SH-SY5Y (cell line): ENCODE results near the gene GREB1L.

Experiments
- GATA2 ChIP-seq: IDR thresholded peaks from 2 replicates; pipeline ENCODE4 v1.6.1; 2011; ENCODE audit warnings: mild to moderate bottlenecking, low read depth, low read length
- GATA3 ChIP-seq: IDR thresholded peaks from 2 replicates; pipeline ENCODE4 v1.6.1; 2011; ENCODE audit warnings: low read depth, mild to moderate bottlenecking, low read length, moderate library complexity

The GREB1L gene

GRCh38 chr18:21255211-21255610 is 13.2 kb downstream of the GREB1L start:
- TF ChIP-seq GATA3 (no peak), GATA2 (no peak)

DNA sequence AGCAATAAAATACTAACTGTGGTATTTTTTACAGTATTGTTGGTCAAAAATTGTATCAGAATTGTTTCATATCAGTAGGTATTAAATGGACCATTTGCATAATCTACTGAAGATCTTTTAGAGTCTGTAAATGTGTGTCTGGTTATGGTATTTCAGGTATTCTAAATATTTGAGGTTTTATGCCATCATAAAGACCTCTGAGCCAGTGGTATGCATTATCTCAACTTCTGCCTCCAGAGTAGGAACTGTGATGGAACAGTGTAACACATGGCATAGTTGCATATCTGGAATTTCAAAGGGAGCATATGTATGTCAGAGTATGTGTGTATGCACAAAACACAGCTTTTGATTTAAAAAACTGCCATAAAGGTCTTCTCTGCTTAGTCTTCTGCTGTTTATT is 15.4 kb downstream of the GREB1L start:
- no peak for TF ChIP-seq GATA2
- TF ChIP-seq GATA3 = no peak

DNA sequence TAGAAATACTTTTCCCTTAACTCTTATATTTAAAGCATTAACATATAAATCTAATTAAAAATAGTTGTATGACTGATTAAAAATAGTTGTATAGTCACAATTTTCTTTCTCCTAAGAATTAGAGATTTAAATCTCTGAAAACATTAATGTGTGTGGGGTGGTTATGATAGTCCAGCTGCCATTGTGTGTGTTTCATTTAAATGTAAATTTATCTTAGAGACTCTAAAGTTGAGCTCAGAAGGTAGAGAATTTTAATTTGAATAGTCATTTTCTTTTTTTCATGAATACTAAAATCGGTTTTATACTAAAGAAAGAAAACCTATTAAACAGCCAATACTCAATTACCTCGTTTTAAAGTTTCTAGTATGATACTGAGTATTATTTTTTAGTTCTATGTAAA is 18.6 kb downstream of the GREB1L start:
- TF ChIP-seq GATA3 (no peak), GATA2 (no peak)

DNA sequence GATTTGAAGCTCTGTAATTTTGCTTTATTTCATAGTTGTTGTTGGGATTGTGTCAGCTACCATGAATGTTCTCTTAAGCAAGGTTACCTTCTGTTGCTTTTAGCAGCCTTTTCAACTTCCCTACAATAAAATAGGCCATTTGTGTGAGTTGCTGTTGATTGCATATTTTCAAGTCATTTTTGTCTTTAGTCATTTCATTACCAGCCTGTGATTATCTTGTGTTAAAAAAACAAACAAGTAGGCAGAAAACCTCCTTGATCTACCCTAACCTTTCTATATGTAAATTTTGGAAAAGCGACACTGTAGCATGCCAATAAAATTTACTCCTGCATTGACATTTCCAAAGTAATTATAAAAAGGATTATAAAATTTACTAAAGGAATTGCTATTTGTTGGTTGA is 19.3 kb downstream of the GREB1L start:
- TF ChIP-seq GATA3 (no peak), GATA2 (no peak)

DNA sequence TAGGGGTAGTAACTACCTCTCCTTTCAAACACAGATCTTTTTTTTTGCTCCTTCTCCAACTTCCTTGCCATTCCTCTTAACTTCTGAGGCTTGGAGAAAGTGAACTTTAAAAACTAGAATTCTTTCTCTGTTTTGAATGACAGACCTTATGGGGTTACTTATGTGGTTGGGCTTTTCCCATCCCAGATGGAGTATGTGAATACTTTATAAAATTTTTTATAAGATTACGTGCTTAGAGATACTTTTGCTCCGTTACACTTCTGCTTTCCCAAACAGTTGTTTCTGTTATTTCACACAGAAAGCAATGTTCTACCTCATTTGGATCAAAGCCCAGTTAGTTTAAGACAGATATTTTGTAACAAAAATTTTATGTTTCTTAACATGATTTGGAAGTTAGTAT is 20.2 kb downstream of the GREB1L start:
- TF ChIP-seq GATA2 (no peak), GATA3 (no peak)

DNA sequence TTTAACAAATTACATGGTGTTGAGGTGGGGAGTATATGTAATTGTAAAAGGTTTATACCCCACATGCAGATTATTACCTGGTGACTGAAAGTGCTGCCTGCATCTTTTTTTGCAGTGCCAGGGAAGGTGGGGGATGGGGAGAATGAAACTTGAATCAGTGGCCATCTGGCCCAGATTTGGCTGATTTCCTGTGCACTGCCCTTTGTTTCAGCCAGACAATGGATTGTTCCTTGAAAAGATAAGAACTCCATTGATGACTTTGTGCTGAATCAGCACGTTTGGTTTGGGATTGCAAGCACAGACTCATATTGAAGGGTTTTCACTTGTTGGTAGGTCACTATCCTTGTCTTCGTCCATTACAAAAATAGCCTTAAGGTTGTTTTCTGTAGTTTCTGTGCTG is 20.9 kb downstream of the GREB1L start:
- TF ChIP-seq GATA3 = no peak
- TF ChIP-seq GATA2 = no peak

GRCh38 chr18:21264651-21265050 is 22.6 kb downstream of the GREB1L start:
- TF ChIP-seq GATA3 (no peak), GATA2 (no peak)

DNA sequence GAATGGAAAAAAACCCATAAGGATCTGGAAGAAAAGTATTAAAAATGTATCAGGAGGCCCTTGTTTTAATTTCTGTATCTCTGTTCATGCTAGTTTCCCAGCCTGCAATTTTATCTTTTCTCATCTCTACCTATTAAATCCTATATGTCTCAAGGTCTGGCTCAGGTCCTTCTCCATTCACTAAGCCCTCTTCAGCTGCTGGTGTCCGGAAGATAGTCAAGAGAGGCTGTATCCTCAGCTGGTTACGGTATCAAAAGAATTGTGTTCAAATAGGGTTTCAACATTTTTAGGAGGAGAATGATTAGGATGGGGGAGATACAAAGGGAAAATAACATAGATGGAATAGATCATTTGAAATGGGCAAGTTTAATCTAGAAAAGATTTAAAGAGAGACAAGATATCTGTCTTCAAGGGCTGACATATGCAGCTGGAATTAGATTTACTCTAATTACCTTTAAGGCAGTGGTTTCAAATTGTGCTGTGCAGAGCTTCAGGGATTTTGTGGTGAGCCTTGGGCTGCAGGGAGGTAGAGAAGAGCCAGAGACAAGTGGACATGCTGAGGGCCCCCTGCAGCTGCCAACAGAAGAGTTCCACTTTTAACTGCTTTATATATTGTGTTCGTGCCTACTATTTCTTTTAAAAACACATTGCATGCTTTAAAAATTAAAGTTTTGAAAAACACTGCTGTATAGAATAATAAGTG is 24.1 kb downstream of the GREB1L start:
- no peak for TF ChIP-seq GATA2
- no peak for TF ChIP-seq GATA3

GRCh38 chr18:21267400-21267799 is 25.4 kb downstream of the GREB1L start:
- TF ChIP-seq GATA2 (no peak), GATA3 (no peak)

DNA sequence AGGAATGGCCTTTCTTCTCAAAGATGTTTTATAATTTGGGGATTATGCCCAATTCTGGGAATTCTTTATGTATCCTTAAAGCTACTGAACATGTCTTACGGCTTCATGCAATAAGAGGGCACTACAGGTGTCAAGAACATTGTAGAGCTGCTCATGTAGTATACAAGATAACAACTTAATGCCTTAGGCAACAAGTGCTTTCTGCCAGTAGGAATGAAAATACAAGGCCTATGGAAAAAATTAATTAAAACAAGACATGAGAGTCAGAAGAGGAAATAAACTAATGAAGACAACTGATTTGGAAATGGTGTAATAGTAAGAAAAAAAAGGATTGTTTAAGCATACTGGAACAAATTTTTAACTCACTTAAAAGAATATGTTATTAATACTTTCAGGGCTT is 27.3 kb downstream of the GREB1L start:
- TF ChIP-seq GATA2 = no peak
- no peak for TF ChIP-seq GATA3

- no peak for TF ChIP-seq GATA2
- no peak for TF ChIP-seq GATA3
These were observed 28.4 kb downstream of the GREB1L start for GRCh38 chr18:21270453-21270852.

- TF ChIP-seq GATA3 (no peak), GATA2 (no peak)
These were observed 30.1 kb downstream of the GREB1L start for GRCh38 chr18:21272016-21272579.

DNA sequence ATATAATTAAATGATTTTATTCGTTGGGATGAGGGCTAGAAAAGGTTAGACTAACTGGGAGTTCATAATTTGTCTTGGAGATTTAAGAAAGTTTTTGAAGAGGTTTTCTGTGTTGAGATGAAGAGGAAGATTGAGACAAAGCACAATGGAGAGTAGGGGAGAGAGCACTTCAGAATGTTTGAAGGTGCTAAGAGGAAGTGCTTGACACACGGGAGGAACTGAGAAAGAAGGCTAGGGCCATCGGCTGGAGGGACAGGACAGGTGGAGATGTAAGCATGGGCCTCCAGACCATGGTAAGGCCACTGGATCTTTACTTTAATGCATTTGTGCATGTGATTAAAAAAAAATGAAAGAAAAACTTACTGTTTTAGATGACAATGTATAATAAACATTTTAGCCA is 31.5 kb downstream of the GREB1L start:
- no peak for TF ChIP-seq GATA3
- TF ChIP-seq GATA2 = no peak

DNA sequence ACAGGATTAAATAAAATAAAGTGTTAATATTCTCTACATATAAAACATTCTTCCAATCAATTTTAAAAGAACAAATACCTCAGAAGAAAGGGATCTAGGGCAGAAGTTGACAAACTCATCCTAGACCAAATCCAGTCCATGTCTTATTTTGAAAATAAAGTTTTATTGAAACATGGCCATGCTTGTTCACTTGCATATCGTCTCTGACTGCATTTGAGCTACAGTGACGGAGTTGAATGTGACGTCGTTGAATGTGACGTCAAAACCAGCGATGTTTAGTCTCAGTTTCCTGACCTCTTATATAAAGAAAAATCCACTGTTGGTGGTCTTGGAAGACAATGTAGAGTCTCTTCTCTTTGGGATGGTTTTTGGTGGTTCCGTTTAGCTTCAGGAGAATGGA is 33.6 kb downstream of the GREB1L start:
- TF ChIP-seq GATA2 = no peak
- TF ChIP-seq GATA3 = no peak

DNA sequence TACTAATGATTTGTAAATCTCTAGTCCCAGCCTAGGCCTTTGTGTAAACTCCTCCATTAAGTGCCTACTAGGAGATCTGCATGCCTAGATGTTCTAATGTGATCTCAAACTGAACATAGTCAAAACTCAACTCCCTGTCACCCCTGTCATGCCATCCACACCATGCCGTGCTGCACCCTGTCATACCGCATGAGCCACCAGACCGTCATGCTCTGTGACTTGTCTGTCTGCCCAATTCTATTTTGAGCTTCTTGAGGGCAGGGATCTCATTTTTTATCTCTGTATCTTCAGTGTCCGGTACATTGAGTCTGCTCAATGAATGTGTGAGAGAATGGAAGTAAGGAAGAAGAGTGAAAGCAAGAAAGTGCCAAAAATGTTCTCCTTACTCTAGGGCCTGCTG is 35.5 kb downstream of the GREB1L start:
- TF ChIP-seq GATA2 (no peak), GATA3 (no peak)
